ENCODE data around the gene OR10V1.

The OR10V1 gene

GRCh38 chr11:59679347-59679746, 34.3 kb downstream of the OR10V1 start:
- no peak for TF ChIP-seq CTCF (IDR thresholded peaks at IDR 0.05)
- Histone ChIP-seq H3K27ac (no peak overlapping the region), H3K4me1 (ENCODE audit: control insufficient read depth in 1 of 2, insufficient read depth in 1 of 2, low read depth in 1 of 2, low read length in 1 of 2) (peaks cover 21 to 24% of the 10 kb centered on the region in 2 experiments), H3K27me3 (no peaks in the 10 kb centered on the region), H3K4me3 (ENCODE audit: low read depth in 1 of 2, low read length in 1 of 2) (no peak overlapping the region), H3K9me3 (no peaks in the 10 kb centered on the region), H3K36me3 (no peaks in the 10 kb centered on the region)

- Histone ChIP-seq H3K9me3 (no peaks in the 10 kb centered on the region), H3K27me3 (no peaks in the 10 kb centered on the region), H3K4me1 (ENCODE audit: control insufficient read depth in 1 of 2, insufficient read depth in 1 of 2, low read depth in 1 of 2, low read length in 1 of 2) (peaks cover 21 to 24% of the 10 kb centered on the region in 2 experiments), H3K4me3 (ENCODE audit: low read depth in 1 of 2, low read length in 1 of 2) (no peak overlapping the region), H3K36me3 (no peaks in the 10 kb centered on the region), H3K27ac (no peak overlapping the region)
- TF ChIP-seq CTCF (IDR thresholded peaks at IDR 0.05) = no peak
These were observed 34.9 kb downstream of the OR10V1 start for GRCh38 chr11:59678813-59679165.

GRCh38 chr11:59678118-59678812, 35.4 kb downstream of the OR10V1 start:
- Histone ChIP-seq H3K27ac (no peak overlapping the region), H3K9me3 (no peaks in the 10 kb centered on the region), H3K4me1 (ENCODE audit: control insufficient read depth in 1 of 2, insufficient read depth in 1 of 2, low read depth in 1 of 2, low read length in 1 of 2) (peaks cover 21 to 24% of the 10 kb centered on the region in 2 experiments), H3K27me3 (no peaks in the 10 kb centered on the region), H3K4me3 (ENCODE audit: low read depth in 1 of 2, low read length in 1 of 2) (no peak overlapping the region), H3K36me3 (no peaks in the 10 kb centered on the region)
- no peak for TF ChIP-seq CTCF (IDR thresholded peaks at IDR 0.05)

GRCh38 chr11:59676205-59676604, 37.4 kb downstream of the OR10V1 start:
- Histone ChIP-seq H3K27ac (no peak overlapping the region), H3K9me3 (no peaks in the 10 kb centered on the region), H3K36me3 (no peaks in the 10 kb centered on the region), H3K4me1 (ENCODE audit: control insufficient read depth in 1 of 2, insufficient read depth in 1 of 2, low read depth in 1 of 2, low read length in 1 of 2) (peaks cover 6 to 11% of the 10 kb centered on the region in 2 experiments), H3K4me3 (ENCODE audit: low read depth in 1 of 2, low read length in 1 of 2) (no peak overlapping the region), H3K27me3 (no peaks in the 10 kb centered on the region)
- TF ChIP-seq CTCF (IDR thresholded peaks at IDR 0.05) = no peak

- Histone ChIP-seq H3K27me3 (no peaks in the 10 kb centered on the region), H3K27ac (no peak overlapping the region), H3K9me3 (no peaks in the 10 kb centered on the region), H3K4me3 (ENCODE audit: low read depth in 1 of 2, low read length in 1 of 2) (no peak overlapping the region), H3K36me3 (no peaks in the 10 kb centered on the region), H3K4me1 (ENCODE audit: control insufficient read depth in 1 of 2, insufficient read depth in 1 of 2, low read depth in 1 of 2, low read length in 1 of 2) (peaks cover 10% of the 10 kb centered on the region in 2 experiments)
- no peak for TF ChIP-seq CTCF (IDR thresholded peaks at IDR 0.05)
These were observed 39.4 kb downstream of the OR10V1 start for GRCh38 chr11:59674291-59674690.
